GM18508 (cell line): ENCODE measurements around the gene MIPEP.

ENCODE experiments used
- ATAC-seq: cut with Tn5 transposase; IDR thresholded peaks from one replicate; pipeline ENCODE4 v1.9.1; 2021; ENCODE audit warnings: moderate number of reproducible peaks; ENCODE audit not compliant: insufficient read depth, unreplicated experiment

The MIPEP gene

GRCh38 chr13:23811366-23812062, 77.7 kb downstream of the MIPEP start:
- no peak for ATAC-seq

- no peak for ATAC-seq
Observed at GRCh38 chr13:23810685-23811240, 78.4 kb downstream of the MIPEP start.

DNA sequence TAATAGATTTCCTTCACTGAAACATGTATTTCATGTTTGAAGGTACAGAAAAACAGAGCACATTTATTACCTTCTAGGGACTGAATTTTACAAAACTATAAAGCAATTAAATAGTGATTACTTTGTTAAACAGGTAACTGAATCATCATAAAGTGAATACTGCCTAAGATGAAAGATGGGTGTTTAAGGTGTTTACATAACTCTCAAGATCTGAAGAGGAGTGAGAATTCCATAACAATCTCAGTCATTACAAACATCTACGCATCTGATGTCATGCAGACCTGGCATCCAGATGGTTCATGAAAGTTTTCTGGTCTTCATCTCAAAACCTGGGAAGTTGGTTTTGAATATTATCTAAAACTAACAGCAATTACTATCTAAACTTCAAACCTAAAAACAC, 80.4 kb downstream of the MIPEP start:
- ATAC-seq, result no peak

- no peak for ATAC-seq
Observed at GRCh38 chr13:23806874-23807526, 82.2 kb downstream of the MIPEP start.

GRCh38 chr13:23805821-23806220, 83.4 kb downstream of the MIPEP start:
- no peak for ATAC-seq

GRCh38 chr13:23805122-23805521, 84.1 kb downstream of the MIPEP start:
- ATAC-seq, result no peak

- no peak for ATAC-seq
Observed at GRCh38 chr13:23804166-23804565, 85.0 kb downstream of the MIPEP start.

GRCh38 chr13:23801141-23801540, 88.1 kb downstream of the MIPEP start:
- ATAC-seq, result no peak

DNA sequence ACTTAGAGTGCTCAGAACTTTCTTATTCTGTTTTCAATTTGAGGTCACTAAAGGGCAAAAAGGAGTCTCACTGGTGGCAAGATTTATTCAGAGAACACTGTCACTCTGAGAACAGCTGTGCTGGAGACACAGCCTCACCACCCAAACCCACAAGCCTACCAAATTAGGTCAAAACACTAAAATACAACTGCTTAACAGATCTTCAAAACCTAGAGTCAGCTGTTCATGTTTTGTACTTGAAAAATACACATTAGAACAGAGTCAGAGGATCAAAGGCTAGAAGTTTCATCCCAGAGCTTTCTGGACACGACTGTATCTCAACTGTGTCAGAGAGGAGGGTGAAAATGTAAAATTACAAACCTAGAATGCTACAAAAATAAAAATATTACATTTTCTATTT, 89.3 kb downstream of the MIPEP start:
- peak; percentile 54 for ATAC-seq

- ATAC-seq, result no peak
Observed at GRCh38 chr13:23797276-23797903, 91.8 kb downstream of the MIPEP start.

GRCh38 chr13:23796551-23796950, 92.6 kb downstream of the MIPEP start:
- no peak for ATAC-seq

DNA sequence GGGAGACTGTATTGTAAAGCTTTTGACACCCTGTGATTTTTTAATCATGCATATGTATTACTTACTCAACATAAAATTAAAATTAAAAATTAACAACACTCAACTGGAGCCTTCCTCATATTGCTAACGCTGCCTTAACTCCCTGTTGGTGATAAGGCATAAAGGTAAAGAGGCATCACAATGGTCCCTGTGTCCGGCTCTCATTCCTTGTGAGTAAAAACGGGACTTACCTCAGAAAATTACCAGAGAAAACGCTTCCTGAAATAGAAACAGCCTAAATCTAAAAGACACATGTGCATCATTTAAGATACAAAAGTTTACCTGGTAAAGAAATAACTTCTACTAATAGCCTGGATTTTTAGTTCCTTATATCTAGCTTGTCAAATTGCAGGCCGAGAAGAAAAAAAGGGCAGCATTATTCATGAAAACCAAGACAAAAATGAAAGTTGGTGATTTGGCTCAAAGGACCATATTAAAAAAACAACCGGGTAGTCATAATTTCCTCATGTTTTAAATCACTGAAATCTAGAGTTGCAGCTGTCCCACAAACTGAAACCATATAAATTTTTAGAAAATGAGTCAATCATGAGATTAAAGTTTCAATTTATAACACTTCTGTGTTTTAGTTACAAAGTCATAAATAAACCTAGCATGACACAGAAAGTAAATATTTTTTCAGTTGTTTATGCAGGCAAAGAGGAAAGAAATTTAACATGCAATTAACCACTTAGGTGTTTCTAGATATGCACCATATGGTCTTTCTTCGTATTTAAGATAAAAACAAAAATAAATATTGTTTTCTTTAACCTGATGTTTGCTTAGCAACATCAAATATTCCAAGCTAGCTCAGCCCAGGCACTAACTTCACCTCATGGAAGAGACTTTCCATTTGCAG, 94.7 kb downstream of the MIPEP start:
- no peak for ATAC-seq

GRCh38 chr13:23793711-23794110, 95.5 kb downstream of the MIPEP start:
- no peak for ATAC-seq

DNA sequence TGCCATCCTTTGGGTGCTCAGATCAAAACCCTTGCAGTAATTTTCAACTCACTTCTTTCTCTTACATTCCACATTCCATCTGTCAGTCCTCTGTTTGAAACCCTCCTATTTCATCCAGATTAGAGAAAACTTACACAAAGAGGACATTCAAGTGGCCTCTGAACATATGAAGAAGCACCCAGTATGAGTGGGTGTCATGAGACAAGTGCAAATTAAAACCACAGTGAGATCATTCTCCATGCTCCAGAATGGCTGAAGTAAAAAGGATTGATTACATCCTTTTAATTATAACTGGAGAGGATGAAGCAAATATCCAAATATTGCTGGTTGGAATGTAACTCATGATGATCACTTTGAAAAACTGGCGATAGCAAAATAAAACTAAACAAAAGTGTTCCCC, 96.5 kb downstream of the MIPEP start:
- no peak for ATAC-seq

DNA sequence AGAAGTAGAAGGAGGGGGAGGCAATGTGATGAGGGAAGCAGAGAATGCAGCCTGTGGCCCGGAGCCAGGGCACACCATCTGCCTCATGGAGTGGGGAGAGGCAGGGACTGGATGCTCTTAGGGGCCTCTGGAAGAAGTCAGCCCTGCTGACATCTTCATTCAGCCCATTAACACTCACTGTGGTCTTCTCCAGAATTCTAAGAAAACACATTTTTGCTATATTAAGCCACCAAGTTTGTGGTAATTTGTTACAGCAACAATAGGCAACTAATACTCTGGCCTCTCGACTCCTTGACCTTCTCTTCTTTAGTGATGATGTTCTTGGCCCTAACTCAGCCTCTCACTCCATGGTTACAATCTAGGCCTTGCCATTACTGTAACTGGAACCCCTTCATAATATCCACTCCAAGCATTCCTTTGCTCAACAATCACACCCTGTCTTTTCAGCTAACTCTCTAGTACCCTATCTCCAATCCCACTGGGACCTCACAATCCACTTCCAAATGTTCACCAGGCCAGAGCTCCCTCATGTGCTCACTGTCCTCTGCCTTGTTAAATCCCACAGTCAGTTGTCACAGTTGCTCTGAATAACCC, 98.5 kb downstream of the MIPEP start:
- ATAC-seq, result no peak

DNA sequence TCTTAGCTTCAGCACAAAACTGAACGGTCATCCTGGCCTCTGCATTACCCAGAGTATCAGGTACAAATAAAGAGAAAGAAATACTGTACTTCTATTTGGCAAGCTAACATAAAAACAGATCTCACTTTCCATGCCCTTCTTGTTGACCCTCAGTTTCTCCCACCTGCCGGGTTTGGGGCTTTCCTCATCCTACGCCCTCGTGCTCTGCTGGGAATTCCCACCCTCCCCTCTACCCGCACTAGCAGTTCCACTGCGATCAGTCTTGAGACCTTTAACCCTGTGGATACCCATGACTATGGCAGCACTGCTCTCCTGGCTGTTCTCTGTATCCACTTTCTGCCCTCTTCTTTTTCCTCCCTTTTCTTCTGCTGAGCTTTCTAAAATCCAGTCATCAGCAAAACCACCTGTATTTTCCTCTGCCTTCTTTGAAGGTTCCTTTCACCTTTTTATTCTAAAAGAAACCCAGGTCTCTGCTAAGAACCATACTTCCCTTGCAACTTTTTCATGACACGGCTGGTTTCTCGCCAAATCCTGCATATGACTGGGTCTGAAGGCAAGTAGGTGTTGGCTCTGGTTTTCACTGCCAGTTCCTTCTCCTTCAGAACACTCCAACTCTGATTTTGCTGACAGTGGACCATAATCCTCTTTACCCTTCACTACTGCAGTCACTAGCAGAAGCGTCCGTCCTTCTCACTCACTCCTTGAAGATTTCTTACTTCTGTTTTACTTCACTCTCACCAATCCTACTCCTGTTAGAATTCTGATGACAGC, 99.4 kb downstream of the MIPEP start:
- no peak for ATAC-seq

DNA sequence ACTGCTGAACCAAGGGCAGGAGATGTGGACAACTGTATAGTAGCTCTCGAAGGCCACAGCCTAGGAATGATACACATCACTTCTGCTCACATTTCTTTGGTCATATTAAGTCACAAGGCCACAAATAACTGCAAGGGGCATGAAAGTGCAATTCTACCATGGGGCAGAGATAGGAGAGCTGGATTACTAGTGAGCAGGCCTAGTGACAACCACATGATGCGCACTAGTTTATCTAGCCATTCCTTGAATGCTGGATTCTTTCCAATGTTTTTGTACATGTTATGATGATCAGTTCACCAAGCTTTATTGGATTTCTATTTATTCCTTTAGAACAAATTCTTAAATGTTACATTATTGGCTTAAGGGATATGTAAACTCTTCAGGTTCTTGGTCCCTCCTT, 100.7 kb downstream of the MIPEP start:
- no peak for ATAC-seq

GRCh38 chr13:23787464-23787863, 101.7 kb downstream of the MIPEP start:
- ATAC-seq, result no peak

DNA sequence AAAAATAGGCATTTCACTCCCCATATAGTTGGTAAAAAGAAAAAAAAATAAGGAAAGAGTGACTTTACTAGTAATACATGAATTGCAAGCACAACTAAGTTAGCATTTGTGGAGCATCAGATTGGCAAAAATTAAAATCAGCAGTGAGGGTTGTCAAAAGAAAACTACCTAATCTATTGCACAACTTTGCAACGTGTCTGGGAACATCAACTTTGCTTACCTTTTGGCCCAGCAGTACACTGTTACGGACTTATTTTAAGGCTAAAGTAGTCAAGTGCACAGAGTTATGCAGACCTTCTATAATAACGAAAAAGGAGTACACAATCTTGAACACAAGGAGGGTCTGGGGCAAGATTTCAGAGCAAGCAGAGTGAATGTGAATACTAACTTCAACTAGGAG, 102.6 kb downstream of the MIPEP start:
- no peak for ATAC-seq
